Prostate gland (tissue), 2 donors: Measurements from ENCODE around the gene MAGI2.

ENCODE experiments used
- CTCF ChIP-seq, 4 experiments: fragments of 200-600 bp in 2 of 4; fragments of 450-650 bp in 2 of 4; sonication (generic) in 2 of 4; IDR thresholded peaks; 1 replicate in 3 of 4; 2 replicates in 1 of 4; pipeline ENCODE4 v1.5.1; 2016 to 2019; ENCODE audit warnings: antibody characterized with exemption in 4 of 4, mild to moderate bottlenecking in 2 of 4, moderate library complexity in 2 of 4
- POLR2AphosphoS5 ChIP-seq: sonication (generic); formaldehyde crosslinking; IDR thresholded peaks from one replicate; pipeline ENCODE4 v1.6.1; 2017; ENCODE audit warnings: antibody characterized with exemption

GRCh38 chr7:78716876-78717275, 736.6 kb downstream of the MAGI2 start:
- TF ChIP-seq POLR2AphosphoS5 (no peak), CTCF (IDR thresholded peaks at IDR 0.05) (no peak)
